Stimulated activated CD8-positive, alpha-beta memory T cell treated with anti-CD3 and anti-CD28 coated beads, Interleukin-4, amount 100 ng/mL, for 48 hours (primary cell): ENCODE data around the gene ABCF1.
A peak's percentile ranks its signal among the peaks of the same experiment; 100 is the strongest.

Experiments
- DNase-seq: peaks from one replicate; pipeline ENCODE4 v3.0.0-alpha.2; 2020

Gene ABCF1

DNA sequence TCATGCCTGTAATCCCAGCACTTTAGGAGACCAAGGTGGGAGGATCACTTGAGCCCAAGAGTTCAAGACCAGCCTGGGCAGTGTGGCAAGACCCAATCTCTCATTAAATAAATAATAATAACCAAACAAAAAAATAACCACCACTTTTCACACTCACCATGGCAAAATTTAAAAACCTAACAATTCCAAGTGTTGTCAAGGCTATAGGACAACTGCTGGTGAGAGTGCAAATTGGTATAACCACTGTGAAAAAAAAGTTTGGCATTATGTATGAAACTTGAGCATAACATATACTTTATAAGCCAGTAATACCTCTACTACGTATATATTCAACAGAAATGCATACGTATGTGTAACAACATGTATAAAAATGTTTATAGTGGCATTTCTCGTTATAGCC, 10.3 kb upstream of the ABCF1 start:
- no peak for DNase-seq

DNA sequence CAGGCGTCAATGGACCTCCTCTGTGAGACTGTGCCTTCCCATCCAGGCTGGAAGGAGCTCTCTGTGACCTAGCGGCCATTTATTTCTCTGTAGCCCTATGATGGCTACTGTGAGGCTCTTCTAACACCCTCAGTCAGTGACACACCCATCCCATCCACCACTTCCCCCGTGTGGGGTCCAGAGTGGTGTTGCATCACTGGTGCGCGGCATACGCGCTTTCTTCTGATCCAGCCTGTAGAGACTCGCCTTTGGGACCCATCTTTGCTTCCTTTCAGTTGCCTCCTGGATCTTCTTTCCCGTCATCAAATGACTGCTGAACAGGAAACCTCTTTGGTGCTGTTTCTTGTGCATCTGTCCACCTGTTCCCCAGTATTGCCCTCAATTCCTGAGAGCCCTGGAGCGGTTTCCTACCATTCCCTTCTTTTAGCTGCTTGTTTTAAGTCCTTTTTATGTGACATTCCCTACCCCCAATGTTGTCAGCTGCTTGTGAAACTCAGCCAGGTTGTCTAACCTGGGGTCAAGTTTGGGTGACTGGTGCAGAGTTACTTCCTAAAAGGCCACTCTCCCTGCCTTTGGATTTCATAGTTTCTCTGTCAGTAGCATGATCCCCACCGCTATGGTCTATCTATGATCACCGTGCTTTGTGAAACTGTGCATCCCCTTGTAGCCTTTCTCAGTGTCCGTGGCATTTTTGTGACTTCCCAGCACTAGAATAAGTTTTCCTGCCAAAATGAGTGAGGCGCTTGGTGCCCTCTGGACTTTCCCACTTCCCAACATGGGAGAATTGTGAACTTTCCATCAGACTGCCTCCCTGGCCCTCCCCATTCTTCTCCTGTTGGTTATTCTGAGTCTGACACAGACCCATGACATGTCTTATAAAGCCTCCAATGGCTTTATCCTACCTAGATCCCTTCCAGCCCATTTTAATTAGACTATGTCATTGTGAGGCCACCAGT, 8.5 kb upstream of the ABCF1 start:
- DNase-seq, result no peak

DNA sequence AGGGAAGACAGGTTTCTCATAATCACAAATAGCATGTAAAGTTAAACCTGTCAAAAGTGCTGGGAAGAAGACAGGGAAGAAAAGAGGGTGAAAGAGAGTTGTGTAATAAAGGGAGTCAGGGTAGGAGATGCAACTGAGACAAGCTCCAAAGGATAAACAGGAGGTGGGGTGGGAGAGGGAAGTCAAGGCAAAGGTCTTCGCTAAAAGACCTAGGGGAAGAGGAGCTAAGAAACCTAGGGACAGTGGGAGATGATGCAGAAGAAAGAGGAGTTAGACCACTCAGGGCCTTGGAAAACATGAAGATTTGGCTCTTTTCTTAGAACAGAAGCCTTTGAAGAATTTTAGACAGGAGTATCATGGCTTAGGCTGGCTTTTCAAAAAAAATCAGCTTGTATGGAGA, 7.1 kb upstream of the ABCF1 start:
- no peak for DNase-seq

DNA sequence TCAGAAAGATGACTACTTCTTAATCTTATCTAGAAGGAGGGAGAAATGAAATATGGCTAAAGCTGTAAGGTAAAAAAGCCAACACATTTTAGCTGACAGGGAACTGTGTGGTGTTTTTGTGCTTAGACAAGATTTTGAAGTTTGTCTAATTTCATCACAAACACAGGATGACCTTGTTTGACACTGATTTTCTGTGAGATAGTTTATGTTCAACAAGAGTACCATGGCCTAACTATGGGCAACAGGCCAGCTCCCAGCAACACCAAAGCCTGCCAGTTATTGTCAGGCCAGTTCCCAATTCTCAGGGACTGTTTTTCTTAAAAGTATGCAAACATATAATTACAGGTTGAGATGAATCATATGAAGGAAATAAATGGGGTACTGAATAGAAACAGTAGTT, 5.5 kb upstream of the ABCF1 start:
- no peak for DNase-seq

DNA sequence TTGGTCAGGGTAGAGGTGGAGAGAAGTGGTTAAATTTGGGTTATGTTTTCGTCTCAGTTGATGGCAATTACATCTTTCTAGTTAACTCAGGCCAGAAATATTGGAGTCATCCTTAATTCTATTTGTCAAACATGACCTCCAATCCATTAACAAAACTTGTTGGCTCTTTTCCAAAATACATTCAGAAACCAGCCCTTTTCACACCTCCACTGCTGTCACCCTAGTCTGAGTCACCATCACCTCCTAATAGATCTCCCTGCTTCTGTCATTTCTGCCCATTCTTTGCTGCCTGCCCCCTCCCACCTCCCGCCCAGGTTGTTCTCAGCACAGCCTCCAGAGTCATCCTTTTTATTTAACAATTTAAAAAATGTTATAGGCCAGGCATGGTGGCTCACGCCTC, 3.0 kb upstream of the ABCF1 start:
- peak; percentile 52 for DNase-seq

DNA sequence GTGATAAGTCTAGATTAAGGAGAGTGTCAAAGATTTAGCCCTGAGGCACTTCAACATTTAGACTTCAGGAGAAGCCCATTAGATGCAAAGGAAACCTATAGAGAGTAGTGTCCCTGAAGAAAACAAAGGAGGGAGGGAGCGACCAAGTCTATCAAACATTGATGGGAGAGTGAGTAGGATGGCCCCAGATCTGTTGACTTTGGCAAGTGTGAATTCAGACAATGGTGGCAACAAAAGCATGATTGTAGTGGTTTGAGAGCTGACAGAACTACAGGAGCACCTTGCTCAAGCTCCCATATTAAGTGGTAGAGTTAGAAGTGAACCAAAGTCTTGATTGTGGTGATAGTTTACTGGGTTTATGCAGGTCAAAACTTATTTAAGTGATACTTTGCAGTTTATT, 979 bp upstream of the ABCF1 start:
- no peak for DNase-seq

DNA sequence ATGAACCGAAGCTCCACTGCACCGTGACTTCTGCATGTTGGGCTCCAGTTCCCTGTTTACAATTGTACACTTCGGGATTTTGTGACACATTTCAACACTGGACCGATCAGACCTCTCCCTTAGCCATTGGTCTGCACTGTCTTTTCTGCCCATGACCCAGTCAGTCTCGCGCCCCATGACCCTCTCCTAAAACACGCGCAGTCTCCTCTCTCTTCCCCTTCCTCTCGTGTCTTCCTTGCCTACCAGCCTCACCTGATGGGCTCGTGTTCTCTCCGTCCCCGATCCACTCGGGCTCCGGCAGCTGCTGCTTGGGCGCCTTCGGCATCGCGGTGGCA, 535 bp upstream of the ABCF1 start:
- DNase-seq, result no peak

DNA sequence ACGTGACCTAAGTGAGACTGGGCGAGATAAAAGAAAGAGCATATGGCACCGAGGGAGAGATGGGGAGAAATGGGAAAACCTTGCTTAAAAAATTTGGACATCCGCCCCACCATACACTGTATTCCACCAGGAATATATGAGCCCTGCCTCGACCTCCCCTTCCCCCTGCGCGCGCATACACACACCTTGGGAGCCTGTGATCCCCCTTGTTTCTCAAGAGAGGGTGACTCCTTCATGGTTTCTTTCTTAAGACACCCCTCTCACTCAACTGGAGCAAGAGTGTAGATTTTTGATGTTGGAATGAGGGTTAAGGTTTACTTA, 480 bp downstream of the ABCF1 start:
- no peak for DNase-seq

DNA sequence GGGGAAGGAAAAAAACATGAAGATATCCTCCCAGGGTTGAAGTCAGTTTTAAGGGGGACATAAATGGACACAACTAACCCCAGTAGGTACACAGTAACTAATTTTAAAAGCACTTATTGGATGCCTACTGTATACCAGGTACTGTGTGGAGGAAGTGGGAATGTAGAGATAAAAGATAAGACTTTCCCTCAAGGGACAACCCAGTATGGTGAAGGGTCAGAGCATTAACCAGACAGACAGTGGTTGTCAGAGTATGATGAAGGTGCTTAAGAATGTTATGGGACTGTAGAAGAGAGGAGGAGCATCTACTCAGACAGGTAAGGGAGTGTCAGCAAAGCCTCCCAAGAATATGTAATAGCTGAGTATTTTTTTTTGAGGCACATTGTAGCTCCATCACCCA, 906 bp downstream of the ABCF1 start:
- DNase-seq, result no peak

DNA sequence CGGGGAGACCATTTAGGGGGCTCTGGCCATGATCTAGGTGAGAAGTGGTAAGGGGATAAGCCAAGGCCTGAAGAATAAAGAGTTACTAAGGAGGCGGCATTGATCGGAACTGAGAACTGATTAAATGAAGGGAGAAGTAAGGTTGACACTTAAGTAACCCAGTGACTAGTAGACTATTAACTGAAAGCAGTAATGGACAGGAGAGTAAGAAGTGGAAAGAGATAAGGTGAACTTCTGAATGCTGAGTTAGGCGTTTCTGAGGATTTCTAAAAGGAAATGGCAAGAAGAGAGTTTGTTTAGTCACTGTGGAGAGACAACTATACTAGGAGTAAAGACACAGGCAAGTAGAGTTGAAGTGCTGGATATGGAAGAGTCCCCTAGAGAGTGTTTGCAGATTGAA, 1.9 kb downstream of the ABCF1 start:
- no peak for DNase-seq

DNA sequence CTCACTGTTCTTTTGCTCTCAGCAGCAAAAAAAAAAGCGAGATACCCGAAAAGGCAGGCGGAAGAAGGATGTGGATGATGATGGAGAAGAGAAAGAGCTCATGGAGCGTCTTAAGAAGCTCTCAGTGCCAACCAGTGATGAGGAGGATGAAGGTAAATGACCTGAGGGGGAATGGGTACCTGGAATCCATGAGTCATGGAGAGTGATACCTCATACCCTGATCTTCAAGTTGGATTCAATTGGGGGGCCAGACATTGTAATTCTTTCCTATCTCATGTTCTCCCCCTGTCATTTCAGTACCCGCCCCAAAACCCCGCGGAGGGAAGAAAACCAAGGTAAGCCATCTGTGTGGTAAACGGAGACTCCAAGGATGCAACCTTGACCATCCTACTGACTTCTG, 6.8 kb downstream of the ABCF1 start:
- no peak for DNase-seq

DNA sequence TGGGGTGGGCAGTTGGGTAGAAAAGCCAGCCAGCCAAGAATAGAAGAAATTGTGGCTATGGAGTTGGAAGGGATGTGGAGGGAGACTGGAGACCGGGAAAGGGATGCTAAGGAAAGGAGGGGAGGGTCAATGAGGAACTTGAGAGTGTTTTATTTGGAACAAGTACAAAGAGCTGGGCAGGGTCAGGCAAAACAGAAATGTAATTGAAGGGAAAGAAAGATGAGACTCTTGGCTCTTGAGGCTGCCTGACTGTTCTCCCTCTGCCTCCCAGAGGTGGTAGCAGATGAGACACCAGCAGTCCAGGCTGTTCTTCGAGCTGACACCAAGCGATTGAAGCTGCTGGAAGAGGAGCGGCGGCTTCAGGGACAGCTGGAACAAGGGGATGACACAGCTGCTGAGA, 12.7 kb downstream of the ABCF1 start:
- DNase-seq, result no peak

DNA sequence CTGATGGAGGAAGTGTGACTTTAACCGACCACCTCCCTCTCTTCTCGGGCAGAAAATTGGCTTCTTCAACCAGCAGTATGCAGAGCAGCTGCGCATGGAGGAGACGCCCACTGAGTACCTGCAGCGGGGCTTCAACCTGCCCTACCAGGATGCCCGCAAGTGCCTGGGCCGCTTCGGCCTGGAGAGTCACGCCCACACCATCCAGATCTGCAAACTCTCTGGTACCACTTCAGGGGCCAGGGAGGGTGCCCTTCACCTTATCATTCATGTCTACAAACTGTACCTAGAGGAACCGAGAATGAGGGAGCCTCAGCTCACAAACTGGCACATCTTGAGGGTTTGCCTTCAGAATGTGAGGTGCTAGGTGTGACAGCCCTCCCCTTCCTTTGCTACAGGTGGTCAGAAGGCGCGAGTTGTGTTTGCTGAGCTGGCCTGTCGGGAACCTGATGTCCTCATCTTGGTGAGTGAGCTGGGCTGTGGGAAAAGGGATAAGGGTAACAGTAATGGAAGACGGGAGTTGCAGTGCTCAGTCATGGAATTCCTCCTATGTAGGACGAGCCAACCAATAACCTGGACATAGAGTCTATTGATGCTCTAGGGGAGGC, 18.6 kb downstream of the ABCF1 start:
- DNase-seq, result no peak

DNA sequence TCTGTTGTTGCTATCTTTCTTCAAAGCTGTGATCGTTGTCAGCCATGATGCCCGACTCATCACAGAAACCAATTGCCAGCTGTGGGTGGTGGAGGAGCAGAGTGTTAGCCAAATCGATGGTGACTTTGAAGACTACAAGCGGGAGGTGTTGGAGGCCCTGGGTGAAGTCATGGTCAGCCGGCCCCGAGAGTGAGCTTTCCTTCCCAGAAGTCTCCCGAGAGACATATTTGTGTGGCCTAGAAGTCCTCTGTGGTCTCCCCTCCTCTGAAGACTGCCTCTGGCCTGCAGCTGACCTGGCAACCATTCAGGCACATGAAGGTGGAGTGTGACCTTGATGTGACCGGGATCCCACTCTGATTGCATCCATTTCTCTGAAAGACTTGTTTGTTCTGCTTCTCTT, 19.3 kb downstream of the ABCF1 start:
- DNase-seq, result no peak

DNA sequence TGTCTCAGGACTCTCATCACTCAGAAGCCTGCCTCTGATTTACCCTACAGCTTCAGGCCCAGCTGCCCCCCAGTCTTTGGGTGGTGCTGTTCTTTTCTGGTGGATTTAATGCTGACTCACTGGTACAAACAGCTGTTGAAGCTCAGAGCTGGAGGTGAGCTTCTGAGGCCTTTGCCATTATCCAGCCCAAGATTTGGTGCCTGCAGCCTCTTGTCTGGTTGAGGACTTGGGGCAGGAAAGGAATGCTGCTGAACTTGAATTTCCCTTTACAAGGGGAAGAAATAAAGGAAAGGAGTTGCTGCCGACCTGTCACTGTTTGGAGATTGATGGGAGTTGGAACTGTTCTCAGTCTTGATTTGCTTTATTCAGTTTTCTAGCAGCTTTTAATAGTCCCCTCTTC, 19.8 kb downstream of the ABCF1 start:
- DNase-seq, result no peak

DNA sequence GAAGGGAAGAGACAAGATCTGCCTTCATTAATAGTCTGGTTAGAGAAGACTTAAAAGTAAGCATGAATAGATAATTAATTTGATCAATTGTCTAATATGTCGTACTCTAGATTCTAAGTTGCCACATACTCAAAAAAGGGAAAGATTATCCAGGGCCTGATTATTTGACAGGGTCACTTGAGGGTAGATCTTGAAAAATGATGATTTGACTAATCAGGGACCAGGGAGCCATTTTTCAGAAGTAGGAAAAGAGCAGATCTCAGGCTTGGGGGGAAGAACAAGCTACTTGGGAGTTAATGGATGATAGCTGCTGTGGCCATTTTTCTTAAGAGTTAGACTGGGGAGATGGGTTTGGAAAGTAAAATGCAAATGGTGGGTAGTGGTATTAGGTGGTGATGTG, 21.0 kb downstream of the ABCF1 start:
- no peak for DNase-seq

DNA sequence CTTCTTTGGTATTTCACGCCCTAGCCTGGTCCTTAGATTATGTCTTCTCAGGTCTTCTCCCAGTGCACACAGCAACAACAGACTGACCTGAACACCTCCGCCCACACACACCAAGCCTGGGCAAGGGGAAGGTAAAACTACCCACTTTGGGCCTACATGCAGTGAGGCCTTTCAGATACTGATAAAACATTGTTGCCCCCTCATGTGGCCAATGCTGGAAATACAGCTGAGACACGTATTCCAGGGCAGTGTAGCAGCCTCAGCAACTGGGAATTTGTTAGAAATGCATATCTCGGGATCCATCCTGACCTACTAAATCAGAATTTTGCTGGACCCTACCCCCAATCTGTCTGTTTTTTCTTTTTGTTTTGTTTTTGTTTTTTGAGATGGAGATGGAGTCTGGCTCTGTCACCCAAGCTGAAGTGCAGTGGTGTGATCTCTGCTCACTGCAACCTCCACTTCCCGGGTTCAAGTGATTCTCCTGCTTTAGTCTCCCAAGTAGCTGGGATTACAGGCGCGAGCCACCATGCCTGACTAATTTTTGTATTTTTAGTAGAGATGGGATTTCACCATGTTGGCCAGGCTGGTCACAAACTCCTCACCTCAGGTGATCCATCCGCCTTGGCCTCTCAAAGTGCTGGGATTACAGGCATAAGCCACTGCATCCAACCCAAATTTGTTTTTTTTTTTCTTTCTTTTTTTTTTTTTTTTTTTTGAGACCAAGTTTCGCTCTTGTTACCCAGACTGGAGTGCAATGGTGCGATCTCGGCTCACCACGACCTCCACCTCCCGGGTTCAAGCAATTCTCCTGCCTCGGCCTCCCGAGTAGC, 26.3 kb downstream of the ABCF1 start:
- DNase-seq, result peak; percentile 93

DNA sequence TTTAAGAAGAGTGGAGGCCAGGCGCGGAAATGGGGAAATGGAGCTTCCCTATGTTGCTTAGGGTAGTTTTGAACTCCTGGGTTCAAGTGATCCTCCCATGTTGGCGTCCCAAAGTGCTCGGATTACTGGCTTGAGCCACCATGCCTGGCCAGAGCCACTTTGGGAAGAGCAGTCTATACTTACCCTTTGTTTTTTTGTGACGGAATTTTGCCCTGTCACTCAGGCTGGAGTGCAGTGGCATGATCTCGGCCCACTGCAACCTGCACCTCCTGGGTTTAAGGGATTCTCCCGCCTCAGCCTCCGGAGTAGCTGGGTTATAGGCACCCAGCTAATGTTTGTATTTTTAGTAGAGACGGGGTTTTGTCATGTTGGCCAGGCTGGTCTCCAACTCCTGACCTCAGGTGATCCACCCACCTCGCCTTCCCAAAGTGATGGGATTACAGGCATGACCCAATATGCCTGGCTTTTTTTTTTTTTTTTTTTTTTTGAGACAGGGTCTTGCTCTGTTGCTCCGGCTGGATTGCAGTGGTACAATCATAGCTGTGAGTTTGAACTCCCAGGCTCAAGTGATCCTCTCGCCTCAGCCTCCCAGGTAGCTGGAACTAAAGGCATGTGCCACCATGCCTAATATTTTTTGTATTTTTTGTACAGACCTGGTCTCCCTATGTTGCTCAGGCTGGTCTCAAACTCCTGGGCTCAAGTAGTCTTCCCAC, 27.8 kb downstream of the ABCF1 start:
- no peak for DNase-seq

DNA sequence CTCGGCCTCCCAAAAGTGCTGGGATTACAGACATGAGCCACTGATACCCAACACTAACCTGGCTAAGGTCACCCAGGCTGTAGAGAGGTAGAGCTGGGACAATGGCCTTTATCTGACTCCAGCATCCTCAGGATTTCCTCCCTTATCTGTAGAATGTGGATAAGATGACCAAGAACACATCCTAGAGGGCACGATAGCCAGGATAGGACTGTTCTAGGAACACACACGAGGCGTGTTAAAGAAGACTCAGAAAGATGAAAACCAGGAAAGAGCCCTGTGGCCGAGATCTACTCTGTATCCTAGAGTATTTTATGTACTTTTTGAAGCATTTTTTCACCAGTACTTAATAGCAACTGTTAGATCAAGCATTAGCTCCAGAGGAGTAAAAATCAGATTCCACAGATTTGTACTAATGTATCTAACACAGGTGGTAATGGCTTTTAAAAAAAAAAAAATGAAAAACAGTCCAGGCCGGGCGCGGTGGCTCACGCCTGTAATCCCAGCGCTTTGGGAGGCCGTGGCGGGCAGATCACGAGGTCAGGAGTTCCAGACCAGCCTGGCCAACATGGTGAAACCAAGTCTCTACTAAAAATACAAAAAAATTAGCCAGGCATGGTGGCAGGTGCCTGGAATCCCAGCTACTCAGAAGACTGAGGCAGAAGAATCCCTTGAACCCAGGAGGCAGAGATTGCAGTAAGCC, 28.5 kb downstream of the ABCF1 start:
- DNase-seq, result no peak

DNA sequence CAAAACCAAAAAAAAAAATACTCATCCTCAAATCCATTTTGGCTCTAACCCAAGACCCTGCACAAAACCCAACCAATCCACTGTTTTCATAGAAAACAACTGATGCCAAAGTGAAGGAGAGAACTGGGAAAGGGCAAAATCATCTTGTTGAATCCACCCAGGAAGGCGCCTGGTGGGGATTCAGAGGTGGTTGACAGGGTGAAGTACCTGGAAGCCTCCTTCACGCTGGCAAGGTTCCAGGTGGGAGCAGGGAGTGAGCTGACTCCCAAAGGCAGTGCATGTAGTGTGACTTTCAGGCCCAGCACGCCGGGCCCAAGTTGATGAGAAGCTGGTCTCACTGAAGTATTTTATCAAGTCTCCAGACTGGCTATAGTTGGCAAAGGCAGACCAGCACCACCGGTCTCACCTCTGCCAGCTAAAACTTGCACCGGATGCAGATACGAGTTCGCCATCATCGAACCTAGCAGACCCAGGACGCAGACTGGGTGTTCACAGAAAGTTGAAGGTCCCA, 29.3 kb downstream of the ABCF1 start:
- DNase-seq, result no peak

DNA sequence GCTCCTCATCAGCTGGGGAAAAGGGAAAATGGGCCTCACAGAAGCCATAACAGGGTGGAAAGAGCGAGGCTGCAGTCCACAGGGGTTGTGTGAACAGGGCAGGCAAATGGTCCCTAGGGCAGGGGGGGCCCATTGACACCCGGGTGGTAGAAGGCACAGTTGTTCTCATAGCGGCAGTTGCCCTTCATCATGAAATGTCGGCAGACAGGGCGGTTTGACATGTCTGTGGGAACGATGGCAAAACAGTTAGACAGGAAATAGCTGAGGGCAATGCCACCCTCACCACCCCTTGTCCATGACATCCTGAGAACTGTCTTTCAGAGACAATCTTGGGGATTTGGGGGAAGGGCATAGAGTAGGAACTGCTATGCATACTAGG, 30.2 kb downstream of the ABCF1 start:
- no peak for DNase-seq

DNA sequence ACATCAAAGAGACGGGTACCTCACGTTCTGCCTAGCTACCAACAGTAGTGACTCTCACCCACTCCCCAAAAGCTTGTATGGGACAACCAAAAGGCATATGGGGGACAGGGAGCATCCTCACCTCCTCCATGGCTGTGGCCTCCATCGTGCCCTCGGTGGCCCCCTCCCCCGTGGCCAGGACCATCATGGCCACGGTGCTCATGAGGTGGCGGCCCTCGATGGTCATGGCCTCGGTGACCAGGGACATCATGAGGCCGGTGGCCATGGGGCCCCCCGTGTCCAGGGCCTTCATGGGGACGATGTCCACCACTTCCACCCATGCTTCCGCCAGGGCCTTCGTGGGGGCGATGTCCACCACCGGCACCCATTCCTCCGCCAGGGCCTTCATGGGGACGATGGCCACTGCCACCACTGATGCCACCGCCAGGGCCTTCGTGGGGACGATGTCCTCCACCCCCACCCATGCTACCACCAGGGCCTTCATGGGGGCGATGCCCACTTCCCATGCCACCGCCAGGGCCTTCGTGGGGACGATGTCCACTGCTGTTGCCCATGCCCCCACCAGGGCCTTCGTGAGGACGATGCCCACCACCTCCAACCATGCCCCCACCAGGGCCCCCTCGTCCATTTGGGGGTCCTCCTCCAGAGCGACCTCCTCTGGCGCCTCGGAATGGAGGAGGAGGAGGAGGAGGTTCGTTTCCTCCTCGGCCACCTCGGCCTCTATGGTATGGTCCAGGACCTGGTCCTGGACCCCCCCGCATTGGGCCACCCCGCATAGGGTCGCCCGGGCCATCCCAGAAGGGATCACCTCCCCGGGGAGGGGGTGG, 30.8 kb downstream of the ABCF1 start:
- DNase-seq, result no peak
